Measurements from ENCODE around the gene MANSC1. TPM values are rescaled to one million over a fixed set of nuclear protein-coding genes. Genes with fewer than 3 reads are reported as not detected.

Gene MANSC1
- total and polyA plus RNA-seq, 2 of the 13 experiments (the other 11 are each of a cell fraction or from before 2014, with no cell fraction given) = 1.9 to 4.2 TPM

DNA sequence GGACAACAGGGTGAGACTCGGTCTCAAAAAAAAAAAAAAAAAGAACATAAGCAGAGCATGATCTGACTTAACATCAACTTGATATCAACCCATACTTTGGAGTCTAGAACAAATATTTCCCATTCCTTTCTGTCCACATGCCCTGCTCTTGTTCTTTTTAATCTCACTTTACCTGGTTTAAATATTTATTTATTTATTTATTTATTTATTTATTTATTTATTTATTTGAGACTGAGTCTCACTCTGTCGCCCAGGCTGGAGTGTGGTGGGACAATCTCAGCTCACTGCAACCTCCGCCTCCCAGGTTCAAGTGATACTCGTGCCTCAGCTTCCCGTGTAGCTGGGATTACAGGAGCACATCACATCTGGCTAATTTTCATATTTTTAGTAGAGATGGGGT is 63.6 kb downstream of the MANSC1 start:
- TF ChIP-seq ONECUT2 (CRISPR knock-in tag; IDR thresholded peaks at IDR 0.05) = no peak
- no peak for TF ChIP-seq SKI (IDR thresholded peaks at IDR 0.05; ENCODE audit: partially characterized antibody)
- no peak for TF ChIP-seq RAD21 (CRISPR knock-in tag; IDR thresholded peaks at IDR 0.05)
- no peak for TF ChIP-seq MATR3 (CRISPR knock-in tag; IDR thresholded peaks at IDR 0.05)
- TF ChIP-seq, protein P1, sequence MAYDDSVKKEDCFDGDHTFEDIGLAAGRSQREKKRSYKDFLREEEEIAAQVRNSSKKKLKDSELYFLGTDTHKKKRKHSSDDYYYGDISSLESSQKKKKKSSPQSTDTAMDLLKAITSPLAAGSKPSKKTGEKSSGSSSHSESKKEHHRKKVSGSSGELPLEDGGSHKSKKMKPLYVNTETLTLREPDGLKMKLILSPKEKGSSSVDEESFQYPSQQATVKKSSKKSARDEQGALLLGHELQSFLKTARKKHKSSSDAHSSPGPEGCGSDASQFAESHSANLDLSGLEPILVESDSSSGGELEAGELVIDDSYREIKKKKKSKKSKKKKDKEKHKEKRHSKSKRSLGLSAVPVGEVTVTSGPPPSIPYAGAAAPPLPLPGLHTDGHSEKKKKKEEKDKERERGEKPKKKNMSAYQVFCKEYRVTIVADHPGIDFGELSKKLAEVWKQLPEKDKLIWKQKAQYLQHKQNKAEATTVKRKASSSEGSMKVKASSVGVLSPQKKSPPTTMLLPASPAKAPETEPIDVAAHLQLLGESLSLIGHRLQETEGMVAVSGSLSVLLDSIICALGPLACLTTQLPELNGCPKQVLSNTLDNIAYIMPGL (CRISPR knock-in tag; IDR thresholded peaks at IDR 0.05; ENCODE audit: borderline replicate concordance in 1 of 2, low read depth in 1 of 2) = no peak
- no peak for TF ChIP-seq SATB2 (CRISPR knock-in tag; IDR thresholded peaks at IDR 0.05)
- TF ChIP-seq POLR2A (IDR thresholded peaks at IDR 0.05; ENCODE audit: insufficient read depth in 1 of 2, low read depth in 2 of 2, low read length in 2 of 2) = no peak
- TF ChIP-seq, protein P2, sequence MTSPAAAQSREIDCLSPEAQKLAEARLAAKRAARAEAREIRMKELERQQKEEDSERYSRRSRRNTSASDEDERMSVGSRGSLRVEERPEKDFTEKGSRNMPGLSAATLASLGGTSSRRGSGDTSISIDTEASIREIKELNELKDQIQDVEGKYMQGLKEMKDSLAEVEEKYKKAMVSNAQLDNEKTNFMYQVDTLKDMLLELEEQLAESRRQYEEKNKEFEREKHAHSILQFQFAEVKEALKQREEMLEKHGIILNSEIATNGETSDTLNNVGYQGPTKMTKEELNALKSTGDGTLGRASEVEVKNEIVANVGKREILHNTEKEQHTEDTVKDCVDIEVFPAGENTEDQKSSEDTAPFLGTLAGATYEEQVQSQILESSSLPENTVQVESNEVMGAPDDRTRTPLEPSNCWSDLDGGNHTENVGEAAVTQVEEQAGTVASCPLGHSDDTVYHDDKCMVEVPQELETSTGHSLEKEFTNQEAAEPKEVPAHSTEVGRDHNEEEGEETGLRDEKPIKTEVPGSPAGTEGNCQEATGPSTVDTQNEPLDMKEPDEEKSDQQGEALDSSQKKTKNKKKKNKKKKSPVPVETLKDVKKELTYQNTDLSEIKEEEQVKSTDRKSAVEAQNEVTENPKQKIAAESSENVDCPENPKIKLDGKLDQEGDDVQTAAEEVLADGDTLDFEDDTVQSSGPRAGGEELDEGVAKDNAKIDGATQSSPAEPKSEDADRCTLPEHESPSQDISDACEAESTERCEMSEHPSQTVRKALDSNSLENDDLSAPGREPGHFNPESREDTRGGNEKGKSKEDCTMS (CRISPR knock-in tag; conservative IDR thresholded peaks at IDR 0.05) = no peak
- no peak for TF ChIP-seq SAFB2 (CRISPR knock-in tag; IDR thresholded peaks at IDR 0.05; ENCODE audit: borderline replicate concordance, low read depth)
- TF ChIP-seq ZNF451 (CRISPR knock-in tag; IDR thresholded peaks at IDR 0.05) = no peak
- no peak for TF ChIP-seq RFXAP (CRISPR knock-in tag; IDR thresholded peaks at IDR 0.05; ENCODE audit: borderline replicate concordance)
- TF ChIP-seq IRX3 (CRISPR knock-in tag; IDR thresholded peaks at IDR 0.05; ENCODE audit: borderline replicate concordance, low read depth) = no peak
- BruUV-seq (replicated peaks) = no TSS peak
- FAIRE-seq (no peak), ATAC-seq (no peak), DNase-seq (ENCODE audit: low spot score) (no peak)
- Histone ChIP-seq H3K36me3 (replicated peaks in 1 of 2; ENCODE audit: control insufficient read depth in 1 of 2, insufficient read depth in 2 of 2, low read length in 2 of 2) (no peaks in the 10 kb centered on the region), H3K9ac (ENCODE audit: insufficient read depth, low read depth, low read length) (no peak overlapping the region), H3K27me3 (ENCODE audit: control insufficient read depth in 1 of 2, insufficient read depth in 2 of 2, low read length in 2 of 2) (no peaks in the 10 kb centered on the region), H2AFZ (ENCODE audit: low read length) (no peak overlapping the region), H3K27ac (ENCODE audit: extremely low read length, insufficient read depth, low read length) (no peak overlapping the region), H4K20me1 (ENCODE audit: insufficient read depth, low read length) (no peaks in the 10 kb centered on the region), H3K4me1 (ENCODE audit: insufficient read depth, low read length) (peaks cover 13% of the 10 kb centered on the region), H3K79me2 (ENCODE audit: insufficient read depth, low read length) (no peaks in the 10 kb centered on the region), H3K9me3 (ENCODE audit: low read length) (no peaks in the 10 kb centered on the region), H3K4me2 (ENCODE audit: low read depth, low read length) (no peak overlapping the region), H3K4me3 (replicated peaks in 1 of 3; ENCODE audit: insufficient read depth in 1 of 3, low read depth in 2 of 3, low read length in 3 of 3) (no peak overlapping the region)
- ChIA-PET POLR2A (no interaction called here), CTCF (ENCODE audit: low intra/inter-chr PET ratio, low total read pairs) (no interaction called here)
- intact Hi-C loops (cut with micrococcal nuclease; ENCODE audit: unreplicated experiment) (no loop called here), in situ Hi-C loops (cut with HindIII; ENCODE audit: extremely low pct_ligation_motif_present, low pct_unique_long_range_greater_than_20kb) (no loop called here)
- WGBS (ENCODE audit: low lambda C conversion rate) = 58% methylated on average over 5 of the region's 5 CpGs

Measured in HepG2 (cell line).